OCI-LY3 (cell line): ENCODE data around the gene COL4A1.

Experiments
- H2AFZ ChIP-seq: fragments of 200-600, 300-600 bp; shearing (Covaris generic); 2 replicates; pipeline ENCODE4 v1.6.0; 2014; ENCODE audit warnings: antibody characterized with exemption, low read depth, low read length
- H3K27ac ChIP-seq: fragments of 200-600, 300-600 bp; sonication (generic); 2 replicates; pipeline ENCODE4 v1.5.1; 2014; ENCODE audit warnings: mild to moderate bottlenecking, low read length, moderate library complexity, mixed read lengths
- H3K27me3 ChIP-seq: fragments of 200-600, 300-600 bp; sonication (generic); 2 replicates; pipeline ENCODE4 v1.6.1; 2014; ENCODE audit warnings: low read depth, low read length, mixed read lengths
- H3K36me3 ChIP-seq: fragments of 200-600, 300-600 bp; sonication (generic); replicated peaks from 2 replicates; pipeline ENCODE3; 2014; ENCODE audit warnings: low read depth, low read length, mixed read lengths
- H3K4me1 ChIP-seq: fragments of 300-600, 200-600 bp; sonication (generic); 2 replicates; pipeline ENCODE4 v1.6.1; 2014; ENCODE audit warnings: low read length, mixed read lengths
- H3K4me2 ChIP-seq: fragments of 200-600, 300-600 bp; sonication (generic); 2 replicates; pipeline ENCODE4 v1.6.1; 2014; ENCODE audit warnings: low read length, mixed read lengths
- H3K4me3 ChIP-seq: fragments of 300-600, 200-600 bp; sonication (generic); 2 replicates; pipeline ENCODE4 v1.5.1; 2014; ENCODE audit warnings: antibody characterized with exemption, mild to moderate bottlenecking, low read length, moderate library complexity
- H3K79me2 ChIP-seq: fragments of 300-600, 200-600 bp; shearing (Covaris generic); 2 replicates; pipeline ENCODE4 v1.6.1; 2014; ENCODE audit warnings: mild to moderate bottlenecking, low read length, mixed read lengths
- H3K9ac ChIP-seq: fragments of 300-600, 200-600 bp; shearing (Covaris generic); 2 replicates; pipeline ENCODE4 v1.6.0; 2014; ENCODE audit warnings: mild to moderate bottlenecking, low read length, moderate library complexity
- H3K9me3 ChIP-seq: fragments of 200-600, 300-600 bp; shearing (Covaris generic); 2 replicates; pipeline ENCODE4 v1.6.1; 2014; ENCODE audit warnings: low read length, mixed read lengths; ENCODE audit not compliant: insufficient read depth
- H4K20me1 ChIP-seq: fragments of 200-600, 300-600 bp; sonication (generic); 2 replicates; pipeline ENCODE4 v1.6.1; 2016; ENCODE audit warnings: low read length, mixed read lengths; ENCODE audit not compliant: insufficient read depth
- EZH2phosphoT487 ChIP-seq: fragments of 200-600 bp; shearing (Covaris generic); IDR thresholded peaks from 2 replicates; pipeline ENCODE4 v1.6.1; 2018; ENCODE audit warnings: antibody characterized with exemption, mixed run types, low read depth
- TF ChIP-seq, protein P1 (sequence below): fragments of 200-600, 300-600 bp; sonication (generic); IDR thresholded peaks from 2 replicates; pipeline ENCODE4 v1.5.1; 2014; ENCODE audit warnings: antibody characterized with exemption, low read length, low read depth

COL4A1 gene

DNA sequence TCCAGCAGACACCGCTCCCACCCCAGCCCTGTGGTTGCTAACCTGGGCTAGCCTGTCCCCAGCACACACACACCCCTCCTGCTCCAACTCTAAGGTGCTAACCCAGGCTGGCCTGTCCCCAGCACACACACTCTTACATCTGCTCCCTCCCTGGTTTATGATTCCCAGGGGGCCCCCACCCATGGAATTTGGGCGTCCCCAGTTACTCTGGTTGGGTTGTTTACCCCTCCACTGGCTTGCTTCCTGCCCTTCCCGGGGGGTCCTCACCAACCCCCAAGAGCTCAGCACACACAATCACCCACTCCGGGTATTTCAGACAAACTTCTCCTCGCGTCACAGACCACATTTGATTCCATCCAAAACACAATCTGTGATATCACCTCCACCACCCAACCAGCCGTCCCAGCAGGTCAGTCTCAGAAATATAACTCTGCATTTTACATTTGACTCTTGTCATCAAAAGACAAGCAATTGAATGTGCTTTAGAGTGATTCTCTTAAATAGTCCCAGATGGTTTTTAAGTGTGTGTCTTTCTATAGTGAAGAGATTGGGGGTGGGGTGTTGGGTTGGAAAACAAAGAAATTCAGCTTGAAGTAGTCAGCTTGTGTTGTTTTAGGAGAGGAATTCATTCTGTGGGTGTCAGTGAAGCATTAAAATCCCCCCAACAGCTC, 20.2 kb upstream of the COL4A1 start:
- Histone ChIP-seq H3K79me2 (no peaks in the 10 kb centered on the region), H3K36me3 (no peaks in the 10 kb centered on the region), H4K20me1 (no peaks in the 10 kb centered on the region)

DNA sequence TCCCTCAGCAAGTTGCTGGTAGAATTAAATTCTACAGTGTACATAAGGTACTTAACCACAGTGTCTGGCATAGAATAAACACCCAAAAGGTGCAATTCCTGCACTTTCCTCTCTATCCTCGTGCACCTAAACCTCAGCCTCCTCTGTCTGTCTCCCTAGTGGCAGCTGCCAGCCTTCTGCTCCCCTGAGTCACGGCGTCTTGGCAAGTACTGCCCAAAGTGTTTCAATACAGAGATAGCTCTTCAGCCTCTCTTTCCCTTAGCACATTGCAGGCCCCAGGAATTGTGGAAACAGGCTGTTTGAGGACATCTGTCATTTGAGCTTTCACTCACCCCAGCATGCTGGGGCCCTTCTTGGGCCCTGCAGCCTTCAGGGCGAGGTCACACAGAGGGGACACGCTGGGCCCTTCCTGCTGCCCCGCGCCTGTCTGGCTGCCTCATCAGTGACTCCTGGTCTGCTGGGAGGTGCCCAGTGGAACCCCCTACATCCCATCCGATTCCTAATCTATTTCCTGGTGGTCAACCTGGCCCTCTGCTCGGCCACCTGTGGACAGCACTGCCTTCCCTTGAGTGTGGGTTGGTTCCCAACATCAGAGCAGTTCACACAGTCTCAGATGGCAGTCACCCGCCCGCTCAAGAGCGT, 19.4 kb upstream of the COL4A1 start:
- Histone ChIP-seq H3K27ac (no peak overlapping the region), H3K36me3 (no peaks in the 10 kb centered on the region), H3K4me1 (no peaks in the 10 kb centered on the region), H3K4me2 (no peak overlapping the region), H3K79me2 (no peaks in the 10 kb centered on the region), H3K27me3 (peaks cover 16% of the 10 kb centered on the region; the same call in 1 of the 2 replicates), H3K9ac (no peak overlapping the region), H3K4me3 (no peak overlapping the region), H4K20me1 (no peaks in the 10 kb centered on the region), H2AFZ (no peak overlapping the region), H3K9me3 (no peaks in the 10 kb centered on the region)
- TF ChIP-seq, protein P1, sequence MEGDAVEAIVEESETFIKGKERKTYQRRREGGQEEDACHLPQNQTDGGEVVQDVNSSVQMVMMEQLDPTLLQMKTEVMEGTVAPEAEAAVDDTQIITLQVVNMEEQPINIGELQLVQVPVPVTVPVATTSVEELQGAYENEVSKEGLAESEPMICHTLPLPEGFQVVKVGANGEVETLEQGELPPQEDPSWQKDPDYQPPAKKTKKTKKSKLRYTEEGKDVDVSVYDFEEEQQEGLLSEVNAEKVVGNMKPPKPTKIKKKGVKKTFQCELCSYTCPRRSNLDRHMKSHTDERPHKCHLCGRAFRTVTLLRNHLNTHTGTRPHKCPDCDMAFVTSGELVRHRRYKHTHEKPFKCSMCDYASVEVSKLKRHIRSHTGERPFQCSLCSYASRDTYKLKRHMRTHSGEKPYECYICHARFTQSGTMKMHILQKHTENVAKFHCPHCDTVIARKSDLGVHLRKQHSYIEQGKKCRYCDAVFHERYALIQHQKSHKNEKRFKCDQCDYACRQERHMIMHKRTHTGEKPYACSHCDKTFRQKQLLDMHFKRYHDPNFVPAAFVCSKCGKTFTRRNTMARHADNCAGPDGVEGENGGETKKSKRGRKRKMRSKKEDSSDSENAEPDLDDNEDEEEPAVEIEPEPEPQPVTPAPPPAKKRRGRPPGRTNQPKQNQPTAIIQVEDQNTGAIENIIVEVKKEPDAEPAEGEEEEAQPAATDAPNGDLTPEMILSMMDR = no peak
- no peak for TF ChIP-seq EZH2phosphoT487

More for the DNA sequence above, 20.2 kb upstream of the COL4A1 start:
- H3K27me3 ChIP-seq = peaks cover 16% of the 10 kb centered on the region; the same call in 1 of the 2 replicates
- no peak for TF ChIP-seq EZH2phosphoT487
- TF ChIP-seq, protein P1 = no peak
- no peak overlapping the region for H3K4me3 ChIP-seq
- no peak overlapping the region for H3K4me2 ChIP-seq
- H3K27ac ChIP-seq = no peak overlapping the region
- no peak overlapping the region for H3K9ac ChIP-seq
- no peaks in the 10 kb centered on the region for H3K4me1 ChIP-seq
- H3K9me3 ChIP-seq = no peaks in the 10 kb centered on the region
- H2AFZ ChIP-seq = no peak overlapping the region

DNA sequence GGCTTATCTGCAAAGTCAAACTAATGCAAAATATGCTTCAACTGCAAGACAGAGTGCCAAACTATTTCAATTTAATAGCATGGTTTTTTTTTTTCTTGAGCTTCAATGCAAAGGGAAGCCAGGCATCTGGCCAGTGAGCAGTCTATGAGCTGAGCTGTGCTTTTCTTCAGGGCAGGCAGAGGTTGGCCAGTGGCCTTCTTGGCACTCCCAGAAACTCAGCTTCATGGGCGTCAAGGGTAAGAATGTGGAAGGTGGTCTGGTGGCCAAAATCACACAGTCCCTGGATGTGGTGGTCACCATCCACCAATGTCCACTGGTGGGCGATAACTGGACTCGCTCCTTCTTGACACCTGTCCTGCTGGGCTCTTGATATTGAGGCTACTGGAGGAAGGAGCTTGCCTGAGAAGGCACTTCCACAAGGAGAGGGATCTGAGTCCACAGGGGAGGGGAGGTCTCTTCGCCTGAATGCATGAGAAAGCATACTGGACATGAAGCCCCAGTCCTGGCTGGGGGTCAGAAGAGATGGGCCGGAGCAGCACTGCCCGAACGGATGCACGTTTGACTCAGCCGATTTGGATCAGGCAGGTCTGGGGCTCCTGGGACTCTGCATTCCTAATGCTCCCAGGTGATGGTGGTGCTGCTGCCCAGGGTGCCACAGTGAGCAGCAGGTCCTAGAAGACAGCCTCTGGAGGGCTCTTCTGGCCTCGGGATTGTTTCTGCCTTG, 17.2 kb upstream of the COL4A1 start:
- Histone ChIP-seq H3K4me3 (no peak overlapping the region), H3K79me2 (no peaks in the 10 kb centered on the region), H3K9me3 (no peaks in the 10 kb centered on the region), H2AFZ (no peak overlapping the region), H4K20me1 (no peaks in the 10 kb centered on the region), H3K4me2 (no peak overlapping the region), H3K27ac (no peak overlapping the region), H3K9ac (no peak overlapping the region), H3K27me3 (peaks cover 12% of the 10 kb centered on the region; the same call in 1 of the 2 replicates), H3K36me3 (no peaks in the 10 kb centered on the region), H3K4me1 (no peaks in the 10 kb centered on the region)
- TF ChIP-seq, protein P1 = no peak
- TF ChIP-seq EZH2phosphoT487 = no peak
